H1 (cell line): ENCODE data around the gene BLOC1S4. TPM values are rescaled to one million over a fixed set of nuclear protein-coding genes. Genes with fewer than 3 reads are reported as not detected.

ENCODE experiments used
- KDM5A ChIP-seq: fragments of 200-600 bp; IDR thresholded peaks from 2 replicates; pipeline ENCODE4 v1.7.1; 2012; ENCODE audit warnings: mild to moderate bottlenecking, low read length, inconsistent platforms, mixed read lengths
- TAF7 ChIP-seq: optimal IDR thresholded peaks from 2 replicates; pipeline ENCODE3; 2011; ENCODE audit warnings: low read depth, mild to moderate bottlenecking, inconsistent platforms, low read length, moderate library complexity, borderline replicate concordance
- polyA plus RNA-seq, 7 experiments: library from polyadenylated mRNA; depleted of rRNA in 3 of 7; stranded (reverse) in 5 of 7; unstranded in 2 of 7; fragments of >200 nt in 5 of 7; fragments of 200-250 nt in 2 of 7; gene quantifications; 1 replicate in 5 of 7; 2 replicates in 1 of 7; 4 replicates in 1 of 7; pipeline versions ENCODE4 v1.2.1 to v1.2.3, GENCODE V29; 2011 to 2013; ENCODE audit warnings: missing spikeins in 2 of 7, mixed read lengths in 2 of 7
- total RNA-seq: library from RNA; stranded (reverse); fragmentation: NEBNext Ultra II Directional; extraction: Animal tissue kit (Norgen Biotek cat#: 25700); gene quantifications from 2 replicates; pipeline ENCODE4 v1.2.1, GENCODE V29; 2021

The BLOC1S4 gene
- total and polyA plus RNA-seq, 2 of the 8 experiments (the other 6 are each of a cell fraction or from before 2014, with no cell fraction given): 19.1 to 27.8 TPM

- TF ChIP-seq TAF7 (no peak), KDM5A (no peak)
These were observed 46.0 kb downstream of the BLOC1S4 start (continued) for GRCh38 chr4:6761649-6762615.
